ENCODE measurements around the gene SWAP70.
A peak's percentile ranks its signal among the peaks of the same experiment; 100 is the strongest.
"Not testable (repeated sequence)": the region's sequence is repeated elsewhere in the genome, so short reads cannot be mapped to it uniquely, and the experiment has no call there.

Gene SWAP70

DNA sequence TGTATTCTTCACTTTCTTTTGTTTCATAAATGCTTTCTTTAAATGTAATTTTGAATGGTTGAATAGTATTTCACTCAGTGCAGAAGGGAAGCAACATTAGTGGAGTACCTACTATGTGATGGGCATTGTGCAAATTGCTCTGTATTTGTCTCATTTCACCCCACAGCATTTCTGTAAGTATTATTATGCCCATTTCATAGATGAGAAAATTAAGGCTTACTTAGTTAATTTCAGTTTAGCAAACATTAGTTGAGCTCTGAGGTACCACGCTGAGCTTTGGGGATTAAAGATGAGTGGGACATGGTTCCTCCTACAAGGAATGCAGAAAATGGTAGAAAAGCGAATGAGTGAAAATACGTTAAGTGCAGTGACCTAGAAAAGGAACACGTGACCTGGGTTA lies 58.1 kb downstream of the SWAP70 start:
- DNase-seq (ENCODE audit: low read depth) = no peak

DNA sequence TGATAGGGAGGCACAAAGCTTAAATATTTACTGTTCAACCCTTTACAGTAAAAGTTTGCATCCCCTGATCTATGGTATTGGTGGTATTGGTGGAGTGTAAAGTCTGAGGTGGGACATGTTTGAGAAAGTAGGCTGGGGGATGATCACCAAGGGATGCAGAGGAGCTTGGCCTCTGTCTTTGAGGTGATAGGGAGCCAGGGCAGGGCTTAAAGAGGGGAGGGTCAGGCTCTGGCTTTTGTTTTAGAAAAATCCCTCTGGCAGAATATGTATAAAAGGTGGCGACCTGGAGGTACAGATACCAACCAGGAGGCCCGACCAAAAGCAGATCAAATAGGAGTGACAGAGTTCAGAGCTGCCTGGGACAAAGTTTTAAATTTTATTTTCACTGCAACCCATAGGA lies 59.0 kb downstream of the SWAP70 start:
- DNase-seq (ENCODE audit: low read depth) = no peak

DNA sequence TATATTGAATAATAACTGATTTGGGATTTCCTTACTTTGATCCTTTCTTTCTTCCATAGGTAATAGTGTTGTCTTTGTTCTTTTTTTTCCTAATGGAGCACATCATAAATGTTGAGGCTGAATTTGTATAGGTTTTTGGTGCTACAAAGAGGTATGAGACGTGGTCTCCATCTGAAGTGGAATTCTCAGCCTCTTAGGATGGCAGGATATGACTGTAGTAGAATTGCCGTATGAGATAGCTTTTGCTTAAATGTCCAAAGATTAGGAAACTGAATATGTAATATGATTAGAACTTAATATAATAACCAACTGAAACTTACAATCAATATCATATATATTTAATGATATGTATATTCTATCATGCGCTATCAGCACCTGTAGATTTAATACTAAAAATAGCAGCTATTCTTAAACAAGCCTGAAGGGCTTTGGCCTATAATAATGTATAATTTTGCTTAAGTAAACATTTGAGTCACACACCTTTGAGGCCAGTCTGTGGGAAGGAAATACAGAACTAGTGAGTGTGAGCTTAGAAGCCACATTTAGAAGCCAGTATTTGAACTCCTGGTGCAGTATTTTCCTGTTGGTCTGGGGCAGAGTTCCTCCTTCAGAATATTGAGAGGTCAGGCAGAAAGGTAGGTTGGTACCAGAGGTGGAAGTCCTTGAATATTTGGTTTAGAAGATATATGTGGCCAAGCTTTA lies 62.6 kb downstream of the SWAP70 start:
- peak; percentile 15 for DNase-seq (ENCODE audit: low read depth)

DNA sequence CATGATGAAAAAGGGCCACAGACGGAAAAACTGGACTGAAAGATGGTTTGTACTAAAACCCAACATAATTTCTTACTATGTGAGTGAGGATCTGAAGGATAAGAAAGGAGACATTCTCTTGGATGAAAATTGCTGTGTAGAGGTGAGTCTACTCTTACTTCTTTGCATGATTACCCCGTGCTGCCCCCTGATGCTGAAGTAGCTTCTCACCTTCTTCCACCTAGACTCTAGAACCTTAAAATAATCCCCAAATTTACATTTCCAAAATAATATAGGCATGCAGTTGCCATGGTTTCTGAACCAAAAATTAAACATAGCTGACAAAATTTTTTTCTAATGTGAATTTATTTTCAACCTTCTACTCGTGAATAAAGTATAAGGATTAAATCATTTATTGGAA lies 64.2 kb downstream of the SWAP70 start:
- no peak for DNase-seq (ENCODE audit: low read depth)

DNA sequence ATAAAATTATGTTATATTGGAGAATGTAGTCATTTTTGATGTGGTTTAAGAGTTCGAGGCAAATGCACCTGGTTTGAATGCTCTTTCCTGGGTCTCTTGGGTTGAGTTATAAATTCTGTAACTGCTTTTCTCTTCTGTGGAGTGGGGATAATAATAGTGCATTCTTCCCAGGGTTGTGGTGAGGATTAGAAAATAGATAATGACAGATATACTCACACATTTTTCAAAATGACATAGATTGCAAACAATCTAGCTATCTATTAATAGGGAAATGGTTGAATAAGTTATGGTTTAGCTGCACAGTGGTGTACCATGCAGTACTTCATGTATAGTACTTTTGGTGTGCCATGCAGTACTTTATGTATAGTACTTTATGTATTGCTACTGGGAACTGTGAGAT lies 67.4 kb downstream of the SWAP70 start:
- DNase-seq (ENCODE audit: low read depth) = no peak

GRCh38 chr11:9732453-9732852 lies 68.6 kb downstream of the SWAP70 start:
- no peak for DNase-seq (ENCODE audit: low read depth)

DNA sequence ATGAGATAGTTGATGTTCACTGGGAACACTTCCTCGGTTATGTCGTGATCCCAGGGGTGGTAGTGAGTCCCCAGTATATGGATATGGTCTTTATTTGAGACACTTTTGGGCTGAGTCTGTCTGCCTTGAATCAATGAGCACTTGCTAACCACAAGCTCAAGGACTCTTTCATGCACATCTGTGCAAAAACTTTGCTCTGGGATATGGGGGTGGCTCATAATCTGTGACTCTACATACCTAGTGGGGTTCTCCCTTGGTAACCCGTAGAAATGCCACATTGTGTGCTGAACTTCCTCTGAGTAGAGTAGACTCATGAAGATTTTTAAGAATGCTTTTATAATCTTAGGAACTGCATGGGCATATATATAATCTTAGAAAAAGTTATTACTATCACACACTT lies 69.3 kb downstream of the SWAP70 start:
- no peak for DNase-seq (ENCODE audit: low read depth)

GRCh38 chr11:9735236-9735635 lies 71.4 kb downstream of the SWAP70 start:
- no peak for DNase-seq (ENCODE audit: low read depth)

DNA sequence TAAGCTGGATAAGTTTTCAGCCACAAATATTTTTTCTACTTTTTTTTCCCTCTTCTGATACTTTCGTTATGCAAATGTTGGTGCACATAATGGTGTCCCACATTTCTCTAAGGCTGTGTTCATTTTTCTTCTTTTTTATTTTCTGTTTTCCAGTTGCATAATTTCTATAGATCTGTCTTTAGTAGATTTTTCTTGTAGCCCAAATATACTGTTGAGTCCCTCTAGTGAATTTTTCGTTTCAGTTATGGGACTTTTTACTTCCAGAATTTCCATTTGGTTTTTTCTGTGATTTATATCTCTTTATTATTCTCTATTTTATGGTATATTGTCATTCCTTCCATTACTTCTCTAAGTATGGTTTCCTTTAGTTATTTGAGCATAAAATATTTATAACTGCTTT lies 72.0 kb downstream of the SWAP70 start:
- no peak for DNase-seq (ENCODE audit: low read depth)

DNA sequence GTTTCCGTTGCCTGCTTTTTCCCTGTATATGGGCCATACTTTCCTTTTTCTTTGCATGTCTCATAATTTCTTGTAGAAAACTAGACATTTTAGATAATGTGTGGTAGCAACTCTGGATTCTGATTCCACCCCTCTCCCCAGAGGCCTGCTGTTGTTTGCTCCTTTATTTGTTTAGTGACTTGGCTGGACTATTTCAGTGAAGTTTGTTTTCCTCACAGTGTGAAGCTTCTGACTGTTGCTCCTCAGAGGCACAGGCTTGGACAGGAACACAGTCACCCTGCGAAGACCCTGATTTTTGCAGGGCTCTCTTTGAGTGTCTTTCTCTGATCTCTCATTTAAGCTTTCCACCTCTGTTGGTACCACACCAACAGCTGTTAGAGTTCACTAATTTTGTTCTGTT lies 72.5 kb downstream of the SWAP70 start:
- DNase-seq (ENCODE audit: low read depth) = no peak

DNA sequence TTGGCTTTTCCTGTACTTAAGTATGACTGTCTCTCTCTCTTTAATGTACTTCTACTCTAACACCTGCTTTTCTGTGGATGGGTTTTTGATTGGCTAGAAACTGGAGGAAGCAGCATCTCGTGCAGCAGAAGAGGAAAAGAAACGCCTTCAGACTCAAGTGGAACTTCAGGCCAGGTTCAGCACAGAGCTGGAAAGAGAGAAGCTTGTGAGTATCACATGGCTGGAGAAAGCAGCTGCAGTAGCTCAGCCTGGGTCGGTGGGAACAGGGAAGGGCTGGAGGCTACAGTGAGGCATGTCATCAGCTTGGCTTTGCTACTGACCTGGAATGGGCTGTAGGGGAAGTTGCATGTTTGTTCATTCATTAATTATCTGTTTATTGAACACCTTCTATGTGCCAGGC lies 74.2 kb downstream of the SWAP70 start:
- no peak for DNase-seq (ENCODE audit: low read depth)

DNA sequence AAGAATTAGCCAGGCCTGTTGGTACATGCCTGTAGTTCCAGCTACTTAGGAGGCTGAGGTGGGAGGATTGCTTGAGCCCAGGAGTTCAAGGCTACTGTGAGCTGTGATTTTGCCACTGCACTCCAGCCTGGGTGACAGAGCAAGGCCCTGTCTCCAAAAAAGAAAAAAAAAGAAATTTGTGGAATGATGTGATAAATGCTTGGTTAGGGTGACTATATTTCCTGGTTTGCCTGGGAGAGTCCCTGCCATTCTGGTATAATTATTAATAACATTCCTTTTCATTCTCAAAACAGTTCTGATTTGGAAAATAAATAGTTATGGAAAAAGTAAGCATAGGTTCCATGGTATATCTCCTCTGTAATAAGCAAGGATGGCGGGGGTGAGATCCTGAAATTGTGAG lies 74.8 kb downstream of the SWAP70 start:
- DNase-seq (ENCODE audit: low read depth) = no peak

- DNase-seq (ENCODE audit: low read depth) = no peak
Measured at GRCh38 chr11:9739123-9739900, 75.4 kb downstream of the SWAP70 start.

- no peak for DNase-seq (ENCODE audit: low read depth)
Measured at GRCh38 chr11:9740202-9740883, 76.5 kb downstream of the SWAP70 start.

- no peak for DNase-seq (ENCODE audit: low read depth)
Measured at GRCh38 chr11:9741260-9741659, 77.4 kb downstream of the SWAP70 start.

GRCh38 chr11:9743512-9743911 lies 79.6 kb downstream of the SWAP70 start:
- not testable (repeated sequence) for DNase-seq (ENCODE audit: low read depth)

GRCh38 chr11:9745411-9746211 lies 81.7 kb downstream of the SWAP70 start:
- no peak for DNase-seq (ENCODE audit: low read depth)

GRCh38 chr11:9747229-9747628 lies 83.4 kb downstream of the SWAP70 start:
- no peak for DNase-seq (ENCODE audit: low read depth)

DNA sequence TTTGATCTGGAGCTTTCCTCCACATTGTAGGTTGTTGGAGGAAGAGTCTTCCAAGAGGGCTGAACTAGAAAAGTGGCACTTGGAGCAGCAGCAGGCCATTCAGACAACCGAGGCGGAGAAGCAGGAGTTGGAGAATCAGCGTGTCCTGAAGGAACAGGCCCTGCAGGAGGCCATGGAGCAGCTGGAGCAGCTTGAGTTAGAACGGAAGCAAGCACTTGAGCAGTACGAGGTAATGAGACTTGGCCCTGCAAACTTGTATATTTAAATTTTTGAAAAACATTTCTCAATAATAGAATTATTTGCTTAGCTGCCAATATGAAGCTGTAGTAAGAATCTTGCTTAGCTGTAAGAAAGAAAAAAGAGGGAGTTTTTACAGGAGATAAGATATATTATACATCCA lies 84.0 kb downstream of the SWAP70 start:
- no peak for DNase-seq (ENCODE audit: low read depth)

DNA sequence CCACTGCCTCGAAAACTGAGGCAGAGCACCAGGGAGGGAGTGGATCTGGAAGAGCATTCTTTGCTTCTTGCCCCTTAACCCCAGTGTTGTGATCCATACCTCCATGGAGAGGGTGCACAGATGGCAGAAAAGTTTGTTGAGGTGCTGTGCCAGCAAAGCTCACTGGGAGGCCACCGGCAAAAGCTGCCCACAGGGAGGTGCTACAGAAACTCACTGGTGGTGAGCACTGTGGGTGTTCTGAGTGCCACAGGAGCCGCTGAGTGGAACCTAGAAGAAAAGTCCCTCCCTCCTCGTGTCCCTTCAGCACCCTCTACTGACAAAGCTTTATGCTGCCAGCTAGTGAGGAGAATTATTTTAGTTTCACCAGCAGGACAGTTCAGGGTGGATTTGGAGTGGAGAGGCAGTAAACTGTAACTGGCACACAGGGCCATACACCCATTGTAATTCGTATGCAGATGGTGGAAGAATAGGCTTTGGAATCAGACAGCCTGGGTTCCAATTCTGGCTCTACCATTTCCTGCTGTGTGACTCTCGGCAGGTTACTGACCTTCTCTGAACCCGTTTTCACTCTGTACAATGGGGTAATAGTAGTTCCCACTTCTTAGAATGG lies 84.6 kb downstream of the SWAP70 start:
- no peak for DNase-seq (ENCODE audit: low read depth)

DNA sequence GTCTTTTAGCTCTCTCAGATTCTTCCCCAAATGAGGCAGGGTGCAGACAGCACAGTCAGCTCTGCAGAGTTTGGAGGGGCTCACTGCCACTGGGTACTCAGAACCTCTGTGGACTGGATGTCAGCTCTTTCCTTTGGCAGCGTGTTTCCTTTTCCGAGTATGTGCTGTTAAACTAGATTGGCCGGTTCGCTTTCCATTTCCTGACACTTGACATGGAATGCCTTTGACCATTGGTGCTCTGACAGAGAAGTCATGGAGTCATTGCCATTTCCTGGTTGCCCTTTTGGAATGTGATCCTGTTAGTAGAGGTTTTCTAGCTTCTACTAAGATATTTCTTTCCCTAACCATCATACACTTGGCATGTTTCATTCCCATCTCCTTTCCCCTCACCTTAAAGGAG lies 86.7 kb downstream of the SWAP70 start:
- no peak for DNase-seq (ENCODE audit: low read depth)

DNA sequence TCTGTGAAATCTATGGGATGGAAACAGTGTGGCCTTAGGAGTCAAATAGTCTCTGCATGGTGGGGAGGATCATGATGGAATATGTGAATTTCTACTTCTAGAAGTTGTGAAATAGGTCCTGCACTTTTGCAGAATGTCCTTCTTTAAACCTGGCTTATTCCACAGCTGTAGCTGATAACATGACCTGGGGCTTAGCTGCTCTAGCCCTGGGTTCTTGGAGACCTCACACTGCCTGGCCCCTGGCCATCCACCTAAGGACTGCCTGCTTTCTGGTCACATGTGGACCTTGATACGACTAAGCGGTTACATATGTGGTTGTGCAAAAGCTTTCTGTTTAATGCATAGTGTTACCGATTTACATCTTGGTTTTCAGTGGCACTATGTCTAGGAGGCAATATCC lies 88.2 kb downstream of the SWAP70 start:
- no peak for DNase-seq (ENCODE audit: low read depth)
